ENCODE data around the gene MZB1.
"Not testable (repeated sequence)": the region's sequence is repeated elsewhere in the genome, so short reads cannot be mapped to it uniquely, and the experiment has no call there.

MZB1 gene

GRCh38 chr5:139355900-139356299, 33.8 kb downstream of the MZB1 start:
- H2BK15ac ChIP-seq (ENCODE audit: low read length); H3K23ac ChIP-seq (ENCODE audit: low read depth, low read length, poor library complexity); H2AFZ ChIP-seq (ENCODE audit: low read length); H3K4ac ChIP-seq (ENCODE audit: low read length); H3K4me1 ChIP-seq (ENCODE audit: control insufficient read depth in 2 of 2, insufficient read depth in 1 of 2, low read depth in 1 of 2, low read length in 2 of 2); H2AK5ac ChIP-seq (ENCODE audit: low read depth, low read length); H4K8ac ChIP-seq (ENCODE audit: low read depth, low read length); DNase-seq (ENCODE audit: low spot score); H2BK5ac ChIP-seq (ENCODE audit: low read length); H3K18ac ChIP-seq (ENCODE audit: low read length); H2BK120ac ChIP-seq (ENCODE audit: low read depth, low read length); H3K4me3 ChIP-seq (ENCODE audit: low read length in 2 of 2); H4K91ac ChIP-seq (ENCODE audit: low read depth, low read length, poor library complexity); H3K79me1 ChIP-seq (ENCODE audit: low read depth, low read length); H3K4me2 ChIP-seq (ENCODE audit: insufficient read depth, low read length, poor library complexity, severe bottlenecking); H3K27me3 ChIP-seq (ENCODE audit: control insufficient read depth in 3 of 3, insufficient read depth in 3 of 3, low read depth in 1 of 3, low read length in 3 of 3); H3K14ac ChIP-seq (ENCODE audit: low read length); H3K27ac ChIP-seq (replicated peaks; ENCODE audit: low read length); H2BK12ac ChIP-seq (ENCODE audit: low read length); H3K9ac ChIP-seq (ENCODE audit: low read depth, low read length, poor library complexity): not testable (repeated sequence)
- peaks cover 4 to 82% of the 10 kb centered on the region in 2 donors for H3K36me3 ChIP-seq (replicated peaks in 1 of 2; ENCODE audit: control insufficient read depth in 2 of 2, insufficient read depth in 2 of 2, low read length in 2 of 2)
- H3K9me3 ChIP-seq (replicated peaks in 1 of 2; ENCODE audit: control insufficient read depth in 2 of 2, insufficient read depth in 1 of 2, low read depth in 1 of 2, low read length in 2 of 2): peaks cover 0 to 13% of the 10 kb centered on the region in 2 donors
- no CpG with 5 or more reads among the region's 8 CpGs for WGBS, 2 donors (ENCODE audit: extremely low coverage in 2 of 2, insufficient read length in 2 of 2, insufficient replicate concordance in 1 of 2)

GRCh38 chr5:139354186-139354585, 35.5 kb downstream of the MZB1 start:
- H2AFZ ChIP-seq (ENCODE audit: low read length): no peak overlapping the region
- H2BK12ac ChIP-seq (ENCODE audit: low read length): no peak overlapping the region
- H4K8ac ChIP-seq (ENCODE audit: low read depth, low read length): no peak overlapping the region
- peaks cover 7% of the 10 kb centered on the region for H3K79me1 ChIP-seq (ENCODE audit: low read depth, low read length)
- no peak overlapping the region for H3K4ac ChIP-seq (ENCODE audit: low read length)
- H3K4me2 ChIP-seq (ENCODE audit: insufficient read depth, low read length, poor library complexity, severe bottlenecking): no peak overlapping the region
- H3K9me3 ChIP-seq (replicated peaks in 1 of 2; ENCODE audit: control insufficient read depth in 2 of 2, insufficient read depth in 1 of 2, low read depth in 1 of 2, low read length in 2 of 2): peaks cover 0 to 13% of the 10 kb centered on the region in 2 donors
- H2BK5ac ChIP-seq (ENCODE audit: low read length): no peak overlapping the region
- no peak overlapping the region for H3K27ac ChIP-seq (replicated peaks; ENCODE audit: low read length)
- peaks cover 4 to 82% of the 10 kb centered on the region in 2 donors for H3K36me3 ChIP-seq (replicated peaks in 1 of 2; ENCODE audit: control insufficient read depth in 2 of 2, insufficient read depth in 2 of 2, low read length in 2 of 2)
- no peak for DNase-seq (ENCODE audit: low spot score)
- H3K14ac ChIP-seq (ENCODE audit: low read length): no peak overlapping the region
- no peak overlapping the region for H4K91ac ChIP-seq (ENCODE audit: low read depth, low read length, poor library complexity)
- H3K4me1 ChIP-seq (ENCODE audit: control insufficient read depth in 2 of 2, insufficient read depth in 1 of 2, low read depth in 1 of 2, low read length in 2 of 2): no peaks in the 10 kb centered on the region
- no peak overlapping the region for H2BK15ac ChIP-seq (ENCODE audit: low read length)
- no peak overlapping the region for H2AK5ac ChIP-seq (ENCODE audit: low read depth, low read length)
- H3K18ac ChIP-seq (ENCODE audit: low read length): no peak overlapping the region
- WGBS, 2 donors (ENCODE audit: extremely low coverage in 2 of 2, insufficient read length in 2 of 2, insufficient replicate concordance in 1 of 2): no CpG with 5 or more reads among the region's 3 CpGs
- H3K27me3 ChIP-seq (ENCODE audit: control insufficient read depth in 3 of 3, insufficient read depth in 3 of 3, low read depth in 1 of 3, low read length in 3 of 3): no peaks in the 10 kb centered on the region
- H3K9ac ChIP-seq (ENCODE audit: low read depth, low read length, poor library complexity): no peak overlapping the region
- H3K4me3 ChIP-seq (ENCODE audit: low read length in 2 of 2): no peak overlapping the region
- no peak overlapping the region for H2BK120ac ChIP-seq (ENCODE audit: low read depth, low read length)
- H3K23ac ChIP-seq (ENCODE audit: low read depth, low read length, poor library complexity): no peak overlapping the region

- not testable (repeated sequence) for H2BK15ac ChIP-seq (ENCODE audit: low read length); H3K27ac ChIP-seq (replicated peaks; ENCODE audit: low read length); DNase-seq (ENCODE audit: low spot score); H4K91ac ChIP-seq (ENCODE audit: low read depth, low read length, poor library complexity); H2BK120ac ChIP-seq (ENCODE audit: low read depth, low read length); H3K9ac ChIP-seq (ENCODE audit: low read depth, low read length, poor library complexity); H3K4me1 ChIP-seq (ENCODE audit: control insufficient read depth in 2 of 2, insufficient read depth in 1 of 2, low read depth in 1 of 2, low read length in 2 of 2); H3K23ac ChIP-seq (ENCODE audit: low read depth, low read length, poor library complexity); H2BK12ac ChIP-seq (ENCODE audit: low read length); H3K14ac ChIP-seq (ENCODE audit: low read length); H3K4ac ChIP-seq (ENCODE audit: low read length); H3K4me3 ChIP-seq (ENCODE audit: low read length in 2 of 2); H2AFZ ChIP-seq (ENCODE audit: low read length); H4K8ac ChIP-seq (ENCODE audit: low read depth, low read length); H3K79me1 ChIP-seq (ENCODE audit: low read depth, low read length); H3K4me2 ChIP-seq (ENCODE audit: insufficient read depth, low read length, poor library complexity, severe bottlenecking); H2BK5ac ChIP-seq (ENCODE audit: low read length); H3K27me3 ChIP-seq (ENCODE audit: control insufficient read depth in 3 of 3, insufficient read depth in 3 of 3, low read depth in 1 of 3, low read length in 3 of 3); H3K18ac ChIP-seq (ENCODE audit: low read length); H2AK5ac ChIP-seq (ENCODE audit: low read depth, low read length)
- no CpG with 5 or more reads among the region's 9 CpGs for WGBS, 2 donors (ENCODE audit: extremely low coverage in 2 of 2, insufficient read length in 2 of 2, insufficient replicate concordance in 1 of 2)
- Histone ChIP-seq H3K36me3 (replicated peaks in 1 of 2; ENCODE audit: control insufficient read depth in 2 of 2, insufficient read depth in 2 of 2, low read length in 2 of 2) (peaks cover 8 to 82% of the 10 kb centered on the region in 2 donors), H3K9me3 (replicated peaks in 1 of 2; ENCODE audit: control insufficient read depth in 2 of 2, insufficient read depth in 1 of 2, low read depth in 1 of 2, low read length in 2 of 2) (peaks cover 0 to 19% of the 10 kb centered on the region in 2 donors)
These were observed 41.9 kb downstream of the MZB1 start for GRCh38 chr5:139347863-139348262.

DNA sequence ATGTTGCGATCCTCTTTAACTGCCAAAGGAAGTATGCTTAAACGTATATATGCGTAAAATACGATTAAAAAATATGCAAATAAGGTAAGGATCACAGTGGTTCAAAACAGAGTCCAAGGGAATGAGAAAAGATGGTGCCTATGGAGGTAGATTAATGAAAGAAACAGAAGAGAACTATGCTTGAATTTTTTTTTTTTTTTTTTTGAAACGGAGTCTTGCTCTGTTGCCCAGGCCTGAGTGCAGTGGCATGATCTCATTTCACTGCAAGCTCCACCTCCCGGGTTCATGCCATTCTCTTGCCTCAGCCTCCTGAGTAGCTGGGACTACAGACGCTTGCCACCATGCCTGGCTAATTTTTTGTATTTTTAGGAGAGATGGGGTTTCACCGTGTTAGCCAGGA, 44.3 kb downstream of the MZB1 start:
- not testable (repeated sequence) for H3K4me2 ChIP-seq (ENCODE audit: insufficient read depth, low read length, poor library complexity, severe bottlenecking); H2AFZ ChIP-seq (ENCODE audit: low read length); H2BK5ac ChIP-seq (ENCODE audit: low read length); H2BK120ac ChIP-seq (ENCODE audit: low read depth, low read length); H2BK12ac ChIP-seq (ENCODE audit: low read length); DNase-seq (ENCODE audit: low spot score); H3K14ac ChIP-seq (ENCODE audit: low read length); H3K4me1 ChIP-seq (ENCODE audit: control insufficient read depth in 2 of 2, insufficient read depth in 1 of 2, low read depth in 1 of 2, low read length in 2 of 2); H4K91ac ChIP-seq (ENCODE audit: low read depth, low read length, poor library complexity); H2AK5ac ChIP-seq (ENCODE audit: low read depth, low read length); H4K8ac ChIP-seq (ENCODE audit: low read depth, low read length); H3K27me3 ChIP-seq (ENCODE audit: control insufficient read depth in 3 of 3, insufficient read depth in 3 of 3, low read depth in 1 of 3, low read length in 3 of 3); H2BK15ac ChIP-seq (ENCODE audit: low read length); H3K79me1 ChIP-seq (ENCODE audit: low read depth, low read length); H3K18ac ChIP-seq (ENCODE audit: low read length); H3K9ac ChIP-seq (ENCODE audit: low read depth, low read length, poor library complexity); H3K4ac ChIP-seq (ENCODE audit: low read length); H3K23ac ChIP-seq (ENCODE audit: low read depth, low read length, poor library complexity); H3K27ac ChIP-seq (replicated peaks; ENCODE audit: low read length); H3K4me3 ChIP-seq (ENCODE audit: low read length in 2 of 2)
- WGBS, 2 donors (ENCODE audit: extremely low coverage in 2 of 2, insufficient read length in 2 of 2, insufficient replicate concordance in 1 of 2): no CpG with 5 or more reads among the region's 8 CpGs
- H3K36me3 ChIP-seq (replicated peaks in 1 of 2; ENCODE audit: control insufficient read depth in 2 of 2, insufficient read depth in 2 of 2, low read length in 2 of 2): peaks cover 5 to 59% of the 10 kb centered on the region in 2 donors
- H3K9me3 ChIP-seq (replicated peaks in 1 of 2; ENCODE audit: control insufficient read depth in 2 of 2, insufficient read depth in 1 of 2, low read depth in 1 of 2, low read length in 2 of 2): peaks cover 0 to 19% of the 10 kb centered on the region in 2 donors
